MG63 (cell line): ENCODE data around the gene MBLAC2. TPM values are rescaled to one million over a fixed set of nuclear protein-coding genes. Genes with fewer than 3 reads are reported as not detected.
A peak's percentile ranks its signal among the peaks of the same experiment; 100 is the strongest.

Source experiments
- DNase-seq: peaks from one replicate; pipeline ENCODE4 v3.0.0-alpha.2; 2020
- H3K27me3 ChIP-seq: fragments of 250-450 bp; sonication (Bioruptor Pico); 2 replicates; pipeline ENCODE4 v1.5.1; 2020; ENCODE audit warnings: mild to moderate bottlenecking, moderate library complexity
- H3K36me3 ChIP-seq: fragments of 250-450 bp; sonication (Bioruptor Pico); 2 replicates; pipeline ENCODE4 v1.5.1; 2020; ENCODE audit warnings: mild to moderate bottlenecking, moderate library complexity
- H3K4me3 ChIP-seq: fragments of 250-450 bp; sonication (Bioruptor Pico); 2 replicates; pipeline ENCODE4 v1.5.1; 2020; ENCODE audit warnings: mild to moderate bottlenecking, moderate library complexity
- H3K9me3 ChIP-seq: fragments of 250-450 bp; sonication (Bioruptor Pico); 2 replicates; pipeline ENCODE4 v1.5.1; 2020; ENCODE audit warnings: mild to moderate bottlenecking, moderate library complexity
- total RNA-seq: library from RNA; depleted of rRNA; stranded (reverse); fragments of >200 nt; shearing (Covaris generic); gene quantifications from 2 replicates; pipeline ENCODE4 v1.2.3, GENCODE V29; 2014; ENCODE audit warnings: low replicate concordance; rRNA removed

MBLAC2 gene
- total RNA-seq, 1 experiment from 2014 or later: 8.8 TPM

- no peaks in the 10 kb centered on the region for H3K9me3 ChIP-seq
- peaks cover 19% of the 10 kb centered on the region; the same call in 1 of the 2 replicates for H3K36me3 ChIP-seq
- no peaks in the 10 kb centered on the region for H3K27me3 ChIP-seq
- peak overlapping the region; percentile 85 for H3K4me3 ChIP-seq
- DNase-seq: peak; percentile 9
Observed at GRCh38 chr5:90408571-90409317, 65.8 kb downstream of the MBLAC2 start.

Other genes starting within 250 kb of the MBLAC2 start
- 24.5 and 44.6 TPM in 2 replicates for gene CETN3, start 65.0 kb downstream of the MBLAC2 start, total RNA-seq
- gene POLR3G, start 93 bp upstream of the MBLAC2 start, total RNA-seq: 23.9 and 49.6 TPM in 2 replicates
- 5.1 and 8.5 TPM in 2 replicates for gene LYSMD3, start 54.8 kb upstream of the MBLAC2 start, total RNA-seq
- gene ADGRV1, start 84.0 kb upstream of the MBLAC2 start, total RNA-seq: 0.13 TPM in 1 of 2 replicates, not detected in the other